ENCODE results near the gene ATIC.

The ATIC gene

GRCh38 chr2:215378045-215378444, 66.2 kb downstream of the ATIC start:
- DNase-seq = no peak

GRCh38 chr2:215379039-215379438, 67.2 kb downstream of the ATIC start:
- DNase-seq = no peak

- DNase-seq = no peak
These were observed 68.1 kb downstream of the ATIC start for GRCh38 chr2:215379948-215380347.

- DNase-seq = no peak
These were observed 68.8 kb downstream of the ATIC start for GRCh38 chr2:215380699-215381098.

- DNase-seq = no peak
These were observed 70.2 kb downstream of the ATIC start for GRCh38 chr2:215382011-215382410.

GRCh38 chr2:215382480-215382879, 70.6 kb downstream of the ATIC start:
- DNase-seq = no peak

- no peak for DNase-seq
These were observed 71.9 kb downstream of the ATIC start for GRCh38 chr2:215383652-215384279.

GRCh38 chr2:215384710-215385109, 72.9 kb downstream of the ATIC start:
- DNase-seq = no peak

GRCh38 chr2:215386566-215386965, 74.7 kb downstream of the ATIC start:
- DNase-seq = no peak

- DNase-seq = no peak
These were observed 76.3 kb downstream of the ATIC start for GRCh38 chr2:215388002-215388728.

GRCh38 chr2:215390550-215390913, 78.7 kb downstream of the ATIC start:
- DNase-seq = no peak

- no peak for DNase-seq
These were observed 79.7 kb downstream of the ATIC start for GRCh38 chr2:215391531-215391930.

- DNase-seq = no peak
These were observed 80.3 kb downstream of the ATIC start for GRCh38 chr2:215392164-215392563.

GRCh38 chr2:215392687-215393270, 80.9 kb downstream of the ATIC start:
- DNase-seq = no peak

GRCh38 chr2:215394102-215394805, 82.4 kb downstream of the ATIC start:
- DNase-seq = no peak

GRCh38 chr2:215395687-215396460, 84.0 kb downstream of the ATIC start:
- no peak for DNase-seq

GRCh38 chr2:215396595-215397313, 84.9 kb downstream of the ATIC start:
- no peak for DNase-seq

- DNase-seq = no peak
These were observed 85.9 kb downstream of the ATIC start for GRCh38 chr2:215397632-215398341.

GRCh38 chr2:215399067-215399716, 87.3 kb downstream of the ATIC start:
- DNase-seq = no peak

Data from NCI-H1048 (cell line).